Breast epithelium (tissue), 4 donors: Measurements from ENCODE around the gene OR4D10. TPM values are rescaled to one million over a fixed set of nuclear protein-coding genes. Genes with fewer than 3 reads are reported as not detected.

ENCODE experiments used
- DNase-seq, 2 donors: peaks; one replicate each; pipeline ENCODE4 v3.0.0-alpha.2; 2019; ENCODE audit warnings: low spot score in 2 of 2
- H3K27ac ChIP-seq, 2 donors: fragments of 200-600 bp; sonication (generic) in 1 of 2; one replicate each; pipeline ENCODE4 v1.5.1; 2016 to 2019; ENCODE audit warnings: mild to moderate bottlenecking in 1 of 2
- H3K27me3 ChIP-seq, 2 donors: fragments of 200-600 bp; sonication (generic) in 1 of 2; one replicate each; pipeline versions ENCODE4 v1.5.1 to v1.6.0; 2017 to 2019; ENCODE audit warnings: control low read depth in 1 of 2, mild to moderate bottlenecking in 1 of 2
- H3K36me3 ChIP-seq: fragments of 200-600 bp; one replicate; pipeline ENCODE4 v1.5.1; 2019
- H3K4me1 ChIP-seq, 2 donors: fragments of 200-600 bp; sonication (generic); one replicate each; pipeline ENCODE4 v1.5.1; 2016 to 2019; ENCODE audit warnings: control low read depth in 1 of 2
- H3K4me3 ChIP-seq, 3 donors: fragments of 200-600 bp; sonication (generic); 1 replicate in 2 of 3; 2 replicates in 1 of 3; pipeline ENCODE4 v1.5.1; 2016 to 2019; ENCODE audit warnings: mild to moderate bottlenecking in 3 of 3, moderate library complexity in 2 of 3
- H3K9me3 ChIP-seq, 2 donors: fragments of 200-600 bp; sonication (generic) in 1 of 2; one replicate each; pipeline ENCODE4 v1.5.1; 2016 to 2019; ENCODE audit warnings: control low read depth in 1 of 2
- CTCF ChIP-seq, 3 donors: fragments of 450-650 bp; IDR thresholded peaks; one replicate each; pipeline ENCODE4 v1.5.1; 2016 to 2017; ENCODE audit warnings: antibody characterized with exemption in 3 of 3, mild to moderate bottlenecking in 3 of 3, moderate library complexity in 3 of 3
- POLR2A ChIP-seq: fragments of 450-650 bp; IDR thresholded peaks from one replicate; pipeline ENCODE4 v1.6.1; 2016; ENCODE audit warnings: antibody characterized with exemption, mild to moderate bottlenecking, moderate library complexity
- POLR2AphosphoS5 ChIP-seq, 3 donors: sonication (generic); formaldehyde crosslinking; IDR thresholded peaks; one replicate each; pipeline ENCODE4 v1.6.1; 2017; ENCODE audit warnings: antibody characterized with exemption in 3 of 3
- intact Hi-C: fragments of 100-400 bp; cut with DNase I; formaldehyde crosslinking; loops from one replicate; pipeline ENCODE4 v1.15.1; 2023; ENCODE audit warnings: low total_unique reads
- total RNA-seq, 3 donors: library from RNA; depleted of rRNA; stranded (reverse); fragments of >200 nt; gene quantifications; one replicate each; pipeline ENCODE4 v1.1.0, GENCODE V29; 2016

OR4D10 gene
- total RNA-seq, 3 donors from 2014 or later = not detected

- no peak for DNase-seq
- Histone ChIP-seq H3K27me3 (no peaks in the 10 kb centered on the region), H3K36me3 (no peaks in the 10 kb centered on the region), H3K4me3 (no peak within 1 kb of the TSS), H3K4me1 (no peaks in the 10 kb centered on the region), H3K9me3 (no peaks in the 10 kb centered on the region), H3K27ac (no peak within 1 kb of the TSS)
- intact Hi-C loops = no loop called here
- TF ChIP-seq CTCF (IDR thresholded peaks at IDR 0.05) = no peak
- TF ChIP-seq POLR2AphosphoS5 (IDR thresholded peaks at IDR 0.05) = no peak
- no peak for TF ChIP-seq POLR2A
These were observed 16.5 kb upstream of the OR4D10 start, which contains the start of gene OR4D6 for GRCh38 chr11:59456661-59457060. TSS of gene OR4D6 (plus strand) at chr11:59456961. CDS start at chr11:59456961, 0 bp downstream.

GRCh38 chr11:59459916-59460315, 13.2 kb upstream of the OR4D10 start:
- H3K4me3 ChIP-seq = no peak overlapping the region
- H3K4me1 ChIP-seq = no peaks in the 10 kb centered on the region
- no peak overlapping the region for H3K27ac ChIP-seq
- H3K9me3 ChIP-seq = no peaks in the 10 kb centered on the region
- DNase-seq = no peak
- H3K27me3 ChIP-seq = no peaks in the 10 kb centered on the region
- H3K36me3 ChIP-seq = no peaks in the 10 kb centered on the region
- intact Hi-C loops = no loop called here
- TF ChIP-seq POLR2AphosphoS5 (IDR thresholded peaks at IDR 0.05) (no peak), CTCF (IDR thresholded peaks at IDR 0.05) (no peak), POLR2A (no peak)

- Histone ChIP-seq H3K4me1 (no peaks in the 10 kb centered on the region), H3K27ac (no peak overlapping the region), H3K36me3 (no peaks in the 10 kb centered on the region), H3K9me3 (no peaks in the 10 kb centered on the region), H3K27me3 (no peaks in the 10 kb centered on the region), H3K4me3 (no peak overlapping the region)
- intact Hi-C loops = no loop called here
- TF ChIP-seq POLR2A (no peak), POLR2AphosphoS5 (IDR thresholded peaks at IDR 0.05) (no peak), CTCF (IDR thresholded peaks at IDR 0.05) (no peak)
- no peak for DNase-seq
These were observed 9.9 kb upstream of the OR4D10 start for GRCh38 chr11:59463190-59463641.

- Histone ChIP-seq H3K27me3 (no peaks in the 10 kb centered on the region), H3K9me3 (no peaks in the 10 kb centered on the region), H3K36me3 (no peaks in the 10 kb centered on the region), H3K4me1 (no peaks in the 10 kb centered on the region), H3K4me3 (no peak overlapping the region), H3K27ac (peak overlapping the region in 1 of 2 donors; percentile 9)
- no peak for TF ChIP-seq POLR2AphosphoS5 (IDR thresholded peaks at IDR 0.05)
- no peak for TF ChIP-seq CTCF (IDR thresholded peaks at IDR 0.05)
- TF ChIP-seq POLR2A = no peak
- intact Hi-C loops = no loop called here
- no peak for DNase-seq
These were observed 2.1 kb downstream of the OR4D10 start for GRCh38 chr11:59475176-59475575.

GRCh38 chr11:59479906-59480305, 6.8 kb downstream of the OR4D10 start:
- intact Hi-C loops = no loop called here

More at GRCh38 chr11:59479906-59480305, 6.8 kb downstream of the OR4D10 start:
- no peak for DNase-seq
- Histone ChIP-seq H3K36me3 (no peaks in the 10 kb centered on the region), H3K4me1 (no peaks in the 10 kb centered on the region), H3K4me3 (no peak overlapping the region), H3K27ac (no peak overlapping the region), H3K27me3 (no peaks in the 10 kb centered on the region), H3K9me3 (no peaks in the 10 kb centered on the region)
- TF ChIP-seq POLR2A (no peak), CTCF (IDR thresholded peaks at IDR 0.05) (no peak), POLR2AphosphoS5 (IDR thresholded peaks at IDR 0.05) (no peak)
